GM21367 (cell line): Measurements from ENCODE around the gene KIF1C.
A peak's percentile ranks its signal among the peaks of the same experiment; 100 is the strongest.

ENCODE experiments used
- ATAC-seq: cut with Tn5 transposase; IDR thresholded peaks from one replicate; pipeline ENCODE4 v1.9.1; 2021; ENCODE audit not compliant: unreplicated experiment

KIF1C gene

DNA sequence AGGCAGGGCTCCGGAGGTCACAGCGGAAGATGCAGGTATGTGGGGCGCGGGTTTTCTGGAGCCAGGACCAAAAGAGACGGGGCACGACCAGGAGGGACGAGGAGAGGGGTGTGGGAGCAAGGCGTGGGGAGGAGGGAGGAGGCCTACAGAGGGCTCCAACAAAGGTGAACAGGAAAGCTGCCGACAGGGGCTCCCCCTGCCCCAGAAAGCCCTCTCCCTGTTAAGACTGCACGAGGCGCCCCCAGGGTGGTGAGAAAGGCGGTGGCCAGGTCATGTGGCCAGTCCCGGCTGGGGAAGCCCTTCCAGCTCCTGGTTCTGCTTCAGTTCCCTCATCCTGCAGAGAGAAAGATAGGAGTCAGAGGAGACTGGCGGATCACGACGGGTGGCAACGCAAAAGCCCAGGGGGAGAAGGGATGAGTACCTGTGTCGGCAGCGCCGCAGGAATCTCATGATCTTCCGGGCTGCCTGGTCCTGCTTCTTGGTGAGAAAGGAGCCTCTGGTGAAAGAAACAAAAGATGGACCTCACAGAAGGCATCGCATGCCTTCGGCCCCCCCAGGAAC, 29.2 kb upstream of the KIF1C start:
- no peak for ATAC-seq

DNA sequence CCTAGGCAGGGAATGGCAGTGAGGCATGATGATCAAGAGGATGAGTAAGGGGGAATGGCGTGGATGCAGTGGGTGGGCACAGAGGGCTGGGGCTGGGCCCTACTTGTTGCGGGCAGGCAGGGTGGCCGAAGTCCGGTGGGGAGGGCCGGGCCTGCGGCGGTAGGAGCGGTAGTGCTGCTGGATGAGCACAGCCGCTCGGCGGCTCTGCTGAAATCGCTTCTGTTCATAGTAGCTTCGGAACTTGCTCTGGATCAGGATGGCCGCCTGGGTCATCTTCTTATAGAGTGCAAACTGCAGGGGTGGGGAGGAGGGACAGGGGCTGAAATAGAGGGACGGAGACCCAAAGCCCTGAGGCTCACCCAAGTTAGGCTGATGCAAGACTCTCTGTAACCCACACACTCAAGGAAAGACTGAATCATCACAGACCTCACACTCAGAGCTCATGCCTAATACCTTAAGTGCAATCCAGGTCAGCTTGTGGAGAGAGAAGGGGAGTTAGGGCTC, 28.7 kb upstream of the KIF1C start:
- no peak for ATAC-seq

DNA sequence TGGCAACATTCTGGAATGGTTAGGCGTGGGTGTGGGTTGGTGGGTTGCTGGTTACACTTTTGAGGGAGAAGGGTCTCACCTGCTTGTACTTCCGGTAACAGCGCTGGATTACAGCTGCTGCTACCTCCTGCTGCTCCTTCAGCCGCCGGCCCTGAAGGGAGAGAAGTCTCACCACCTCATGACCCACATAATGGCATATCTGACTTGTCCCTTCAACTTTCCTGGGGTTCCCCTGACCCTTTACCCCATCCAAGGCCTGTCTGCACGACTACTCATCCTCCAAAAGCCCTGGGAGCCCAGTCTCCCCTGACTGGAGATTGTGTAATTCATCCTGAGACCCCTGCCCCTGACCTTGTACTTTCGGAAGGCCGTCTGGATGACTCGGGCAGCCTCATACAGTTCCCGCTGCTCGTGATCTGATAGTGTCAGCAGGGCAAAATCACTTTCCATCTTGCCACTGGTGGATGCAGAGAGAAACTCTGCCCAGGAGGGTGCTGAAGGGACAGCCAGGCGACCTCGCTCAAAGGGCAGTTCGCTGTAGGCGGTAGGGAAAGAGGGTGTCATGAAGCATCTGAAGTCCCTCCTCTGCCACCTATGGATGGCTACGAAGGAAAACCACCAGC, 28.1 kb upstream of the KIF1C start:
- ATAC-seq = no peak

DNA sequence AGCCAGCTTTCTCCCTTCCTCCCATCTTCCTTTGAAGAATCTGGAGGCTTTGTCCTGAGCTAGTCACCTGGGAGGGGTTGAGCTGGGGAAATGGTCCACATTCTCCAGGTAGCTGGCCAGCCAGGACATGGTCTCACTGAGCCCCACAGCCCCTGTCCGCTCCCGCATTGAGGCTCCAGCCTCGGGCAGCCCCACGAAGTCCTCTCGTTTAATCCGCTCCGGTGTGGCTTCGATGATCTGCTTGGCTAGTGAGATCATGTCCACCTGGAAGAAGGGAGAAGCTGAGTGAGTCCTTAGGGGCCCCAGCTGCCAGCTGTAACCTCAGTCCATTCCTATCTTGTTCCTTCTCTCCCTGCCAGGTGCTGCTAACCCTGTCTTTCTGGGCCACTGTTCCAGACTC, 27.5 kb upstream of the KIF1C start:
- no peak for ATAC-seq

DNA sequence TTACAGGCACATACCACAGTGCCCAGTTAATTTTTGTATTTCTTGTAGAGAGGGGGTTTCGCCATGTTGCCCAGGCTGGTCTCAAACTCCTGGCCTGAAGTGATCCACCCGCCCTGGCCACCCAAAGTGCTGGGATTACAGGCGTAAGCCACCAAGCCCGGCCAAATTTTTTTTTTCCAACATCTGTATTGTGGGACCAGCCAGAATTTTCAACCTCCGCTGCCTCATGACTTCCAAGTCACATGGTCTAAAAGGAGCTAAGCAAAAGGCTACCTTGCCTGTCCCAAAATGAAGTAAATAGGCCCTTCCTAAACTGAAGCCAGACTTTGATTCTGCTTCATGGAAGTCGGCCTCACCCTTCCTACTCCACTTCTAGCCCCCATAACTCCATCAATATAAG, 25.9 kb upstream of the KIF1C start:
- ATAC-seq = no peak

DNA sequence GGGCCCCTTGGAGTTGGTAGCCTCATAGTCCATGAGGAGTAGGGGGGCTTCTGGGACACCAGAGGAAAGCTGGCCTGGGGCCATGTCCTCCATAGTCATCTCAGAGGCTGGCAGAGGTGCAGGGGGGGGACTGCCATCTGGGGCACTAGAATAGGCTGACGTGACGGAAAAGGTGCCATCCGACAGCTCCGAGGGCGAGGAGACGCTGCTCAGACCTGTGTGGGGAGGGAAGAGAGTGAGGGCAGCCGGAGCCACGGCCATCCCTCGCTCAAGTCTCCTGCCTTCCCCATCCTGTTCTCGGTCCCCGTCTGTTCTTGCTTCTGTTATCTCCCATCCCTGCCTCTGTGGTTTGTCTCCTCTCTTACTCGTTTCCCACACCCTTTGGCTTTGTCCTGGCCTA, 25.4 kb upstream of the KIF1C start:
- ATAC-seq = no peak

DNA sequence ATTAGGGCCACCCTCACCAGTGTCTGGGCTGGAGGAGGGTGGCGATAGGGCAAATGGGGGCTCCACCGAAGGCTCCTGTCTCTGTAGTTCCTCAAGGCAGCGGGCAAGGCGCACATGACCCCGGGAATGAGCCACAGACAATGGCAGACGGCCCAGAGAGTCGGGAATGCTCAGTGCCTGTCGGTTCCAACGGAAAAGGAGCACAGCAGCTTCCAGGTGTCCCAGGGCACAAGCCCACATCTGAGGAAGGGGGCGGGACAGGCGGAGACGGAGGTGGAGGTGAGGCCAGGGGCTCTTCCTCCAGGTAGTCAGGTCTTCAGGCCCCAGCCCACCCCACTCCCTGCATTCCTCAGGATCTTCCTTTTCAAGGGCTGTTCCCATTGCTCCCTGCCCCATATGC, 25.0 kb upstream of the KIF1C start:
- ATAC-seq = no peak

DNA sequence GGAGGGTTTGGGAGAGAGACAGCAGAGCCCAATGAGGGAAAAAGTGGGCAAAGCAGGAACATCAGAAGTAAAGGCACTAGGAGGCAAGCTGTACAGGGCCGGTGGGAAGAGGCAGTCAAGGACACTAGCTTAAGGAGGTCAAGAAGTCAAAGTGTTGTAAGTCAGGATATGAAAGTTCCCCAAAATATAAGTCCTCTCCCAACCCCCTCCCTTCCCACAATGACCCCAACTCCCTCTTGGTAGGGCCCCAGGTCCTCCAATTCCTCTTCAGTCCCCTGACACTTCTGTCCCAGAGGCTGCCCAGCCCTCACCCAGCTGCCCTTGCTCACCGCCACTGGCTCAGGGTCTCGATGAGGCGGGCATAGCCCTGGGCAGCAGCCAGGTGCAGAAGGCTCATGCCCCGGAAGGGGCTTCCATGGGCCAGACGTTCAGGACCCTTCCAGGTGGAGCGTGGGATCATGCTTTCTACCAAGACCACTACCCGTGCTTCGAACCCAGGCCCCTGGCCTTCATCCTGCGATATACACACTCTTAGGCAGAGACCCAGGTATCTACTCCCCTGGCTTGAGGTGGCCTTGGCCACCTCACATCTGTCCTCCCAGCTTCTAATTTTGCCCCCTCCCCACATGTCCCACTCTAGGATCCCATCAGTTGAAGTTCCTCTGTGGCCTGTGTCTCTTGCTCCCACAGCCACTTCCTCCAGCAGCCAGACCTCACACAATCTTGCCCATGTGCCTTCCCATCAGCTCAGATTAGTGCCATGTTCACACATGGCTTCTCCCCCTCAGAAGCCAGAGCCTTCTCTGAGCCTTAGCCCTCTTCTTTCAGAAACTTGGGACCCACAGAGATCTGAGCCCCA, 24.3 kb upstream of the KIF1C start:
- ATAC-seq = no peak

DNA sequence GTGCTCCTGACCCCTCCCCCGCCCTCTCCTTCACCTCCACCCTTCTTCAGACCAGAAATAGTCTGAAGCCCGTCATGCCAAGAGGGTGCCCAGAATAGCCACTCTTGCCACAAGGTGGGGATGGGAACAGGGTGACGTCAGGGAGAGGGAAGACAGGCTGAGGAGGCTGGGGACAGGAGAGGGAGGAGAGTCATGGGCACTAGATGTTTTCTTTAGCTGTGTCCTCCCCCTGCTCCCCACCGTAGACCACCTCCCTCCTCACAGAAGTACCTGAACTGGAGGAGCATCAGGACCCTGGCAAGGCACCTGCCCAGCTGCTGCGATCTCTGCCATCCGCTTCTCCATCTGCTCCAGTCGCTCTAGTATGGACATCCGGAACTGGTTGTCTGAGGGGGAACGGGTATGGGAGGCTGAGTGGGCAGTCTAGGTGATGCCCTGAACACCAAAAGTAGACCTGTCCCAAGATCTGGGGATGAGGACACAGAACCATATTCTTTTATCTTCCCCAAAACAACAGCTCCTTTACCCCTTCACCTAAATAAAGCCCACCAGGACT, 23.6 kb upstream of the KIF1C start:
- no peak for ATAC-seq

DNA sequence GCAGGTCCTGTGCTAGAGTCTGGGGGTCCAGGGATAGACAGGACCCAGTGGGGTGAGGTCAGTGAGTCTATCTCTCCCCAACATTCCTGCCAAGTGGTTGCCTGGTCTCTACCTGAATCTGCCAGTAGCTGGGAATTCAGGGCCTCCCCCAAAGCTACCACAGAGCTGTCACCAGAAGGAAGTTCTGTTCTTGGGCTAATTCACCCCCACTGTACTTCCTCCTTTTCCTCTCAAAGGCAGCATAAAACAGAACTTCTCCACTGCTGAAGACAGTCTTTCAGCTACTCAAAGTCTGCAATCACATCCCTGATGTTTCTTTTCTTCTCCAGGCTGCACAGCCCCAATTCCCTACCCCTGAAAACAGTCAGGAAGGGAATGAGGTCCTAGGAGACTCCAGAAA, 19.0 kb upstream of the KIF1C start:
- no peak for ATAC-seq

DNA sequence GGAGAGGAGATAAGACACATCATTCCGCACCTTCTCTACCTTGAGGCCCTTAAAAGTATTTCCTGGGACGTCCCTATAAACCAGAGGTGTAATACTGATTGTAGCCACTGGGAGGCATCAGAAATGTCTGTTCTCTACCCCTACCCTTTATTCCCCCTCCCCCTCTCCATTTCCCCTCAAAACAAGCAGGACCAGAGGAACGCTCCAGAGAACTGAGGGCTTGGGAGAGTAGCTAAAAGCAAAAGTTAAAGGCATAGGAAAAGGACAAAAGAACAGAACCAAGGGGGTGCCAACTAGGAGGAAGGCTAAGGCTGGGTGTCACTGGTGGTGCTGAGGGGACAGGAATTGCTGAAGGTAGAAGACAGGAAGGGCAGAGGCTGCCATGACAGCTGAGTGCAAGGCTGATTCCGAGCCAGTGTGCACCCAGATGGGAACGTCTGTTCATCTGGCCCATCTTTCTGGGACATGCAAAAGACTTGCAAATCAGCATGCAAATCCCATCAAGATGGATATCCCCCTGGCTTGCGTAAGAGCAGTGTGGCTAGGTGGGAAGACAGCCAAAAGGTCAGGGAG, 17.0 kb upstream of the KIF1C start:
- ATAC-seq = no peak

DNA sequence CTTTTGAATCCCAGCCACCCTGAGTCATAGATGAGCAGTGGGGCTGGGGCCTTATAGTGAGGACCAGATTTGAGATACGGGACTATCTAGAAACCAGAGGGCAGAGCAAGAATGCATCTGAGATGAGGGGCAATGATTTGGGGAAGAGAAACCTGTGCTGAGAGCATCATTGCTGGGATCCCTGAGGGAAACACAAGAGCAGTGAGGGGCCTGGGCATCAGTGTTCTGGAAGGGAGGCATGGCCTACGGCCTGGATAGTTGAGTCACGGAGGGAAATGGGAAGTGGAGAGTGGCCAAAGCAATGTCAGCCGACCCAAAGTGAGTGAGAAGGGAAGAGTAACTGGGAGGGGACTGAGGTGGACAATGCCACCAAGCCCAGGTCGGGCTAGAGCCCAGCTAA, 15.4 kb upstream of the KIF1C start:
- ATAC-seq = no peak

DNA sequence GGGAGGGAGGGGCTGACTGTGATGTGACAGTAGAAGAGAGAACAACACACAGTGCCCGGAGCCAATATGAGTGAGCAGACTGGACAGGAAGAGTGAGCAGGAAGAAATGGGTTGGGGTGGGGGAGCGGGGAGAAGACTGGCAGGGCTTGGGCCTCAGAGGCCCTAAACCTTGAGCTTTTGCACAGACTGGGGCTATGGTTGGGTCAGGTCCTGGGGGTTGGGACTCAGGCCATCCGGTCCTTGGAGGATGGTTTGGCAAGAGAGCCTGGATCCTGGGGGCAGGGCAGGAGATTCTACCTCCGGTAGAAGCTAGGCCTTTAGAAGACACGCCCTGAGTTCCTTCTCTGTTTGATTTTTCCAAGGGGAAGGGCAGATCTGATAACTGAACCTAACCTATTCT, 11.3 kb upstream of the KIF1C start:
- ATAC-seq = no peak

DNA sequence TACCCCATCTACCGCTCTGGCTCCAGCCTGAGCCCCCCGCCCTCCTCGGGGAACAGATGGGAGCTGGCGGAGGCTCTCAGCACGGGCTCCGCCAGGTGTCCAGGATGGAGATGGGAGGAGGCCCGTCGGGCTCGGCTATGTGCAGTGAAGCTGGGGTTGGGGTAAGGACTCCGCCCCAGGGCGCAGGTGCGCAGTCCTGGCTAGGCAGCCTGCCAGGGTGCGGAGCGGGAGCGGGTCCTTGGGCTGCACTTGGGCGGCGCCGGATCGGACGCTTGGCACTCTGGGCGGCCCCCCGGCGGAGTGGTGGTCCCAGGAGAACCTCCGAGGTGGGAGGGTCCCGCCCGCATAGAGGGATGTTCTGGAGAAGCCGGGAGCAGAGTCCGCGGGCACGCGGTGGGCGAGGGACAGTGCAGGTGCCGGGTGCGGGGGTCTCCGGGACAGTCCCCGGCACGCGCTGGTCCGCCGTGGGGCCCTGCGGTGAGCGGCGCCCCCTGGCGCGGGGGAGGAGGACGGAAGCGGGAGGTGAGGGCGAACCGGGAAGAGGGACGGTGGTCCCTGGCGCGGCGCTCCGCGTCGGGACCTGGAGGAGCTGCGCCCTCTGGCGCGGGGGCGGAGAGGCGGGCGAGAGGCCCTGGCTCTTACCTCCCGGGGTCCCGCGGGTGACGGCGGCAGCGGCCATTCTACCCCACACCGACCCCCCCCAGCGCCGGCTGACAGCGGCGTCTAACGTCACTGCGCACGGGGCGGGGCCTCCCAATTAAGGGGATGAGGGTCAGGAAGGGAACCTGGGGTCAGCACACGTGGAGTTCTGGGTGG, 10.6 kb upstream of the KIF1C start, which contains the start of gene CAMTA2:
CAMTA2 (minus strand) TSS at position 725 of the 816 bp plus-strand sequence. CDS start 1,453 bp downstream, outside the sequence.
- peak; percentile 60 for ATAC-seq

DNA sequence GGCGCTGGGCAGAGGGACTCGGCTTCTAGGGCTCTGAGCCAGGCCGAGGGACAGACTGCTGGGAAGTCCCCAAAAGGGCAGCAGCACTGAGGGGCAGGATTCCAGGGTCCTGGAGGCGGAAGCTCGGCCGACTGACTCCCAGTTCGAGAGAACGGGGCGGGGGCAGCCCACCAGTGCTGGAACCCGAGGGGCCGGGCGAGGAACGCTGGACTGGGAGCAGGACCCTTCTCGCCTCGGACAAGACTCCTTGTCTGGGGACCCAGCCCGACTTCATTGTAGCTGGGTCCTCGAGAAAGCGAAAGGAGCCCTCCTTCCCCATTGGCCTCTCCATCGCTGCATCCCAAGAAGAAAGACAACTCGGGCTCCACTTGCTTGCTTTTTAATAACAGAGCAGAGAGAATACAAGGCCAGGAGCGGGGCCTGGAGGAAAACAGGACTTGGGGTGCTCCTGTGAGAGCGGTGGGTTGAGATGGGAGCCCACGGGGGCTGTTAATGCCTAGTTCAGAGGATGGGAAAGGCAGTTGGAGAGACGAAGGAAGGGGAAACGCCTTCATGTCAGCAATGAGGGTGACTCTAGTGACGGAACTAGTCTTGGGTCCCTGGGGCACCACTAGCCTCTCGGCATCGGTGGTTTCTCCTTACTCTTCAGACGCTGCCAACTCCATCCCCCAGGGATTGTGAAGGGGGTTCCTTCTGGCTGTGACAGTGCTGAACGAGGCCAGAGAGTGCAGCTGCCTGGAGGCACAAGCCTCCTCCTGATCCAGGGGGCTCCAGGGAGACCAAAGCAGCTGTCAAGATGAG, 9.8 kb upstream of the KIF1C start:
- ATAC-seq = no peak

DNA sequence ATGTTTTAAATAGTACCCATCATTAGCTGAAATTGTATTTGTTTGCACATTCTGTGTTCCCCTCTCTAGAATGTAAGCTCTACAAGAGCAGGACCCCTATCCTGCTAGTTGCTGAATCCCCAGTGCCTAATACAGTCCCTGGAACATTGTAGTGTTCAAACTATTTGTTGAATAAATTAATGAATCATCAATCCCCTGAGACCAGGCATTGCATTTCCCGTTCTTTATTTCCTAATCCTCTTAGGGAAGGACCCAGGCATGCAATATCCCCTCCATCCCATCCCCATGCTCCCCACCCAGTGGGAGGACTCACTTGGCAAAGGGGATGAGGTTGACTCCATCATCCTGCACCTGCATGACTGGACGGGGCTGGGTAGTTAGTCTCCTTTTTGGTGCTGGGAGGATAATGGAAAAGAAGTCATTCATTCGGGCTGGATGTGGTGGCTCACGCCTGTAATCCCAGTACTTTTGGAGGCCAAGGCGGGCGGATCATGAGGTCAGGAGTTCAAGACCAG, 3.6 kb upstream of the KIF1C start:
- no peak for ATAC-seq

DNA sequence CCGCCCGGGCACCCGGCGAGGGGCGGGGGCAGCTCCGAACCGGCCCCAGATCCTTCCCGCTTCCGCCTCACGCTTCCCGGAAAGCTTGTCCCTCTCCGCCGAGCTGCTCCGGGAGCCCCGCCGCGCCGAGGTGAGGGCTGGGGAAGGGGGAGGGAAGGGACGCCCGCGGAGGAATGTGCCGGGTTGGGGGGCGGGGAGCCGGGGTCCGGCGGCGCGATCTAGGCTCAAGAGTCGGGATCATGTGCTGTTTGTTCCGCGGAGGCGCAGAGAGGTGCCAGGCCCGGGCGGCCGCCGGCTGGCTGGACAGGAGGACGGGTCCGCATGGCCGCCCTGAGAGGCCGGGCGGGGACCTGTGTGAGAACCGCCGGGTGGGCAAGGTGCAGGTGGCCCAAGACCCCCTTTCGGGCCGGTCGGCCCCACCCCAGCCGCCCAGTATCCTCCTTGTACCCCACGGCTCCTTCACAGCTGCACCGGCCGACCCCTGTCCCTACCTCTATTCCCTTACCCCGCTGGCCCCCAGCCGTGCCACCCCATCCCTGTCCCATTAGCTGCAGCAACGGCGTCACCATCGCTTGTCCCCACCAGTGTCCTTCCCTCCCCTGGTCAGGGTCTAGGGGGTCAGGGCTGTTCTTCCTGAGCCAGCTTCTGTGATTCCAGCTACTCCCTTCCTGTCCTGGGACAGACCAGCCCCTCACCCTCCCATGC, 429 bp downstream of the KIF1C start:
- ATAC-seq = peak; percentile 2

DNA sequence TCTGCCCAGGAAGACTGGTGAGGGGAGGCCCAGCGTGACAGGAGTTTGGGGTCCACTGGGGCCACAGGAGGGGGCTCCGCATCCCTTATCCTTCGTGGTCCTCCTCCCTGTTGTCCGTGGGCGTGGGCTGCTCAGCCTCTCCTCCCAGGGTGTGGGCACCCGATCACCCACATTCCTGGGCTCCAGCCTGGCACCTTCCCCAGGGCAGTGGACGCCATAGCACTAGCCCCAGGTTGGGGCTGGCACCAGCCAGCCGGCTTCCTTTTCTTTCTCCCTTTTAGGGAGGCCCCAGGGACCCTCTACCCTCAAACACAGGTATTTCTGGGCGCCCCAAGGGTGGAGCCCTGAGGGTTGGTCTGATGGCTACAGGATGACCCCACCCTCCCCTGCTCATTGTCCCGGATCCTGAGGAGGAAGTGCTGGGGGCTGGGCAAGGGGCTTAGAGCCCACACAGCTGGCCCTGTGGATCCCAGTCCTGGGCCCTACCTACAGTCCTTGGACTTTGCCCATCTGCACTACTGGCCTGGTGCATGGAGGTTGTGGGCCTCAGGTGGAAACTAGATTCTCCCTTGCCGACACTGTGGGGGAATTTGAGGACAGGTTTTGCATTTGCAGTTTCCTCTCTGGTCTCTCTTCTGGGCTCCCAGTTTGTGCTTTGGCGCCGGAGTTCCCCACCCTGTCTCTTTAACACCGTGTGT, 1.1 kb downstream of the KIF1C start:
- no peak for ATAC-seq
